Measurements from ENCODE around the gene CD24. TPM values are rescaled to one million over a fixed set of nuclear protein-coding genes. Genes with fewer than 3 reads are reported as not detected.
"Not testable (repeated sequence)": the region's sequence is repeated elsewhere in the genome, so short reads cannot be mapped to it uniquely, and the experiment has no call there.

The CD24 gene
- total RNA-seq, 2 experiments from 2014 or later, result 0.30 TPM; not detected in 1

DNA sequence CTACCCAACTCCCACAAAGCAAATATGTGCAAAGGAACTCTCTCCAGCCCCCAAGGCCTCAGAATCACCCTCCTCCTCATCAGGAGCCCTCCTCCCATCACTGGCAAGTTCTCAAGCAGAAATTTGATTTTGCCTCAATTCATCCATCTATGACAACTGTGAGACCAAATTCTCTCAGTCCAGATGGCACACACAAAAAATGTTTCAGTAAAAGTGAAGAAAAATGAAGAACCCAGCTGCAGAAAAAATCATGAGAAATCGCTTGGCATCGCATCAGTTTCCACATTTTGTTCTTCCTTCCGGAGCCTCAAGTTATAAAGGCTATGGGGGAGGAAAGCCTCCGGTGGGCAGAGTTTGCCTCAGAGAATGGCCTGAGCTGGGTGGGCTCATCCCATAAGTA, 6.4 kb upstream of the CD24 start:
- H3K4me1 Mint-ChIP-seq (ENCODE audit: low read depth), result no peaks in the 10 kb centered on the region
- no peak overlapping the region for H3K27ac Mint-ChIP-seq
- no peaks in the 10 kb centered on the region for H3K9me3 Mint-ChIP-seq
- DNase-seq, result no peak
- H3K27me3 Mint-ChIP-seq (ENCODE audit: low read depth), result peaks cover 33% of the 10 kb centered on the region
- H3K4me3 Mint-ChIP-seq, result no peak overlapping the region
- no peaks in the 10 kb centered on the region for H3K36me3 Mint-ChIP-seq (ENCODE audit: low read depth)
- CTCF ChIA-PET, result interaction anchor here (0.6 to 1.4 kb wide), 4 partner anchors 373 to 641 kb away, joined by 3 to 4 read pairs (median 3); no protein-coding TSS in a partner anchor
- intact Hi-C loops (cut with micrococcal nuclease), result no loop called here

DNA sequence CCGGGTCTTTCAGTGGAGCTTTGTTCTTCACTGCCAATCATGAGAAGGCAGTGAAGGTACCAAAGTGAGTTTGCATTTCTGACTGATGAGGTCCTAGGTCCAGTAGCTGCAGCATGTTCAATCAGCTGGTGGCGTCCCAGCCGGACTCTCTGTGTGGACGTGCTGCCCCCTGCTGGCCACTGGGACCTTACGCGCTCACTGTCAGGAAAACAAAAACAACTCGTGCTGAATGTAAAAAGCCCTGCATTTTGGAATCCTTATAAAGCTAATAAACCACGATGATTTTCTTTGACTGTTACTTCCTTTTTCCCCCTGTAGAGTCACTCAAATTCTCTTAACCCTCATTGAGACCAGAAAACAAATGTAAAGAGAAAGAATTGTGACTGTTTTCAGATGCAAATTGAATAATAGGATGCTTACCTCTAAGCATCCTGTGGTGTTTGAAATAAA, 4.9 kb upstream of the CD24 start:
- CTCF ChIA-PET, result interaction anchor here (0.6 to 1.5 kb wide), 34 partner anchors 11 to 706 kb away, joined by 3 to 9 read pairs (median 4); no protein-coding TSS in a partner anchor

DNA sequence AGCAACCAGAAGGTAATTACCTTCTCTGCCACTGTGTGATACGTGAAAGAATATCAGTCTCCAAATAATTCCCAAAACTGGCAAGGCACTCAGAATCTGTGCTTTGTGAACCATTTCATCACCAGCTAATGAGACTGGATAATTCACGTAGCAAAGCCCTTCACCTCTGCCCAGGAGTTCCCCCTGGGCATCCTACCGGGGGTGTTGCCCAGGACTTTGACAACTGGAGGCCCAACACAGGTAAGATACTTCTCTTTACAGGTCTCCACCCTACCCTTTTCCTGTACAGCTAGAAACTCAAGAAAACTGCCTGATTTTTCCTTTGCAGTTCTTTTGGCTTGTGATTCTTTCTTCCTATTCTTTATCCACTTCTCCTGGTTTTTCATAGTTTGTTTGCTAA, 2.7 kb upstream of the CD24 start:
- Mint-ChIP-seq H3K27ac (no peak overlapping the region), H3K4me3 (no peak overlapping the region), H3K36me3 (ENCODE audit: low read depth) (no peaks in the 10 kb centered on the region), H3K27me3 (ENCODE audit: low read depth) (peaks cover 44% of the 10 kb centered on the region), H3K4me1 (ENCODE audit: low read depth) (peaks cover 8% of the 10 kb centered on the region), H3K9me3 (no peaks in the 10 kb centered on the region)
- CTCF ChIA-PET, result interaction anchor here (0.6 to 1.2 kb wide), 3 partner anchors 20 to 530 kb away, joined by 3 read pairs; no protein-coding TSS in a partner anchor
- DNase-seq, result no peak
- intact Hi-C loops (cut with micrococcal nuclease), result loop anchor here (10.0 kb wide), 1 partner anchor 612 kb away; the partner anchor contains the start of gene CRYBG1

More for the DNA sequence above, 4.9 kb upstream of the CD24 start:
- Mint-ChIP-seq H3K9me3 (no peaks in the 10 kb centered on the region), H3K36me3 (ENCODE audit: low read depth) (no peaks in the 10 kb centered on the region), H3K4me3 (no peak overlapping the region), H3K27ac (no peak overlapping the region), H3K27me3 (ENCODE audit: low read depth) (peaks cover 33% of the 10 kb centered on the region), H3K4me1 (ENCODE audit: low read depth) (no peaks in the 10 kb centered on the region)
- intact Hi-C loops (cut with micrococcal nuclease), result loop anchor here (1.0 to 10.0 kb wide), 6 partner anchors 371 to 644 kb away; partner anchors contain the start of gene CRYBG1
- DNase-seq, result peak; percentile 87

DNA sequence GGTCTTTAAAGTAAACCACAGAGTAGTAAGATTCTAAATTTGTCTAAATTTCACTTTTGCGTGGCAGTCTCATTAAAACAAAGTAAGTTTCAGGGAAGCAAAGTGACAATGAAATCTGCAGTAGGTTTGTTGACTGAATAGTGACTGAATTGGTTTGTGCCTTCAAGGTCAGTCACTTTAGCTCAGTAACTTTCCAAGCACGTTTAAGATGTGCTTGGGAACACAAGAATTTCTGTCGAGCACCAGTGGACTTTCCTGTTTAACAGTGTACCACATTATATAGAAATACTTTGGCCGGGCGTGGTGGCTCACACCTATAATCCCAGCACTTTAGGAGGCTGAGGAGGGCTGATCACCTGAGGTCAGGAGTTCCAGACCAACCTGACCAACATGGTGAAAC, 1.7 kb upstream of the CD24 start:
- CTCF ChIA-PET, result interaction anchor here (0.7 to 1.2 kb wide), 3 partner anchors 21 to 529 kb away, joined by 3 to 4 read pairs (median 3); no protein-coding TSS in a partner anchor
- peaks cover 48% of the 10 kb centered on the region for H3K27me3 Mint-ChIP-seq (ENCODE audit: low read depth)
- no peak overlapping the region for H3K27ac Mint-ChIP-seq
- H3K4me1 Mint-ChIP-seq (ENCODE audit: low read depth), result peaks cover 8% of the 10 kb centered on the region
- DNase-seq, result no peak
- no peaks in the 10 kb centered on the region for H3K36me3 Mint-ChIP-seq (ENCODE audit: low read depth)
- intact Hi-C loops (cut with micrococcal nuclease), result loop anchor here (10.0 kb wide), 1 partner anchor 611 kb away; the partner anchor contains the start of gene CRYBG1
- no peaks in the 10 kb centered on the region for H3K9me3 Mint-ChIP-seq
- no peak overlapping the region for H3K4me3 Mint-ChIP-seq

DNA sequence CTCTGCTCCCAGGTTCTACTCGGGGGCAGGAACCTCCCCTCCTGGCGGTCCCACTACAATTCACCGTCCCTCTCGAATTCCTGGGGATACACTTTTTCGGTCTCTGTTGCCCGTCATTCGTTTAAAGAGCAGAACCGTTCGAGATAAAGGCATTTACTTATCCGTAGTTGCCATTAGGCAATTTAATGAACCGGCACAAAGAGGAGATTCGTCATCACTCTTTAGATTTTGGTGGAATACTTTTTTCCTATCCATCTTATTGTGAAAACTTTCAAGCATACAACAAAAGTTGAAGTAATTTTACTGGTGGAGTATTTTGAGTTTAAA, 1.2 kb upstream of the CD24 start:
- Mint-ChIP-seq H3K4me1 (ENCODE audit: low read depth) (peaks cover 8% of the 10 kb centered on the region), H3K36me3 (ENCODE audit: low read depth) (no peaks in the 10 kb centered on the region), H3K4me3 (no peak overlapping the region), H3K27me3 (ENCODE audit: low read depth) (peaks cover 46% of the 10 kb centered on the region), H3K9me3 (no peaks in the 10 kb centered on the region), H3K27ac (no peak overlapping the region)
- intact Hi-C loops (cut with micrococcal nuclease), result loop anchor here (10.0 kb wide), 1 partner anchor 611 kb away; the partner anchor contains the start of gene CRYBG1
- CTCF ChIA-PET, result no interaction called here
- DNase-seq, result no peak

DNA sequence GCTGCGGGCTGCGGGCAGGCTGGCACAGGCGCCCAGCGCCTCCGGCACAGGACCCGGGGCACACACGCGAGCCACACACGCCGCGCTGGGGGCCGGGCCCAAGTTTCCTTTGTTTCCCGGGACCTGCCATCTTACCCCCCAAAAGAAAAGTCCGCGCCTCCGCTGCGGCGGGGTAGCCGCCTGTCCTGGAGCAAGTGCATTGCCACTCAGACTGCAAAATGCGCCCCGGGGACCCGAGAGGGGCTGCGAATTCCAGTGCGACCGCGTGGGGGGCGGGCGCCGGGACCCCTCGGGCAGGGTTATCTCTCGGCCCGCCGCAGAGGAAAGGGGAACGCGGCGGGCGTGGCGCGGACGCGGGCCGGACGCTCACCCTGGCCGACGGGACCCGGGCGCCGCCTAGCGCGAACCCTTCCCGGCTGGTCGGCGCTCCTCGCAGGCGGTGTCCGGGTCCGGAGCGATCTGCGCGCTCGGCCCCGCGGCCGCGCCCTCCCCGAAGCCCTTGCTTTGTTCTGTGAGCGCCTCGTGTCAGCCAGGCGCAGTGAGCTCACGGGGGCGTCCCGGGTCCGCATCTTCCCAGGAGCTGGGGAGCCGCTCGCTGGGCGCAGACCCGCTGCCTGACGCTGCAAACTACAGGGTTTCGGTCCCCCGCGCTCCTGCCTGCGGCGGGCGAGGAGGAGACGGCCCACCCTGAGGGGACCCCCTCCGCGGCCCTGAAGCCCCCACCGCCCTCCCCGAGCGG, 639 bp upstream of the CD24 start:
- intact Hi-C loops (cut with micrococcal nuclease), result loop anchor here (10.0 kb wide), 1 partner anchor 610 kb away; the partner anchor contains the start of gene CRYBG1
- H3K27me3 Mint-ChIP-seq (ENCODE audit: low read depth), result peaks cover 46% of the 10 kb centered on the region

DNA sequence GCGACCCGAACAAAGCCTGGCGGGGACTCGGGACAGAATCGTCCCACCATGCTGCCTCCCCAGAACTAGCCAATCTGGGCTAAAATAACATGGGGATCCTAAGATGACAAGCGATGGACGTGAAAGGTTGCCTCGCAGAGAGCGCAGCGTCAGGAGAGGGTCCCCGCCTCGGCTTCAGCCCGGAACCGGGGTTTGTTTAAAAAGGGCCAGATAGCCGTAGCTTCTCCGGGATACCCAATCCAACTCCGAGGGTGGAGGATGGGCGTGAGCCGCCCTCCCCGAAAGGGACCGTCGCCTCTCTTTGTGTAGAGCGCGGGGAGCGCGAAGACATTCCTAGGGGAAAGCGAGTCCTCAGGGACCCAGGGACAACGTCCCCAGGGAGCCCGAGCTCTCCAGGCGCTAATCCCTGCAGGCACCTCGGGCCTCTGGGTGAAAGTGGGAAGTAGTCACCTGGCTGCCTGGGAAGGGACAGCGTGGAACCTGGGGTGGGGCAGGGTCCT, 643 bp downstream of the CD24 start:
- intact Hi-C loops (cut with micrococcal nuclease), result loop anchor here (10.0 kb wide), 1 partner anchor 609 kb away; the partner anchor contains the start of gene CRYBG1
- CTCF ChIA-PET, result no interaction called here
- Mint-ChIP-seq H3K4me1 (ENCODE audit: low read depth) (peaks cover 8% of the 10 kb centered on the region), H3K27ac (no peak overlapping the region), H3K4me3 (peak overlapping the region; percentile 51), H3K9me3 (no peaks in the 10 kb centered on the region), H3K27me3 (ENCODE audit: low read depth) (peaks cover 46% of the 10 kb centered on the region), H3K36me3 (ENCODE audit: low read depth) (no peaks in the 10 kb centered on the region)
- no peak for DNase-seq

More for the DNA sequence above, 639 bp upstream of the CD24 start:
- no peak overlapping the region for H3K27ac Mint-ChIP-seq
- no peaks in the 10 kb centered on the region for H3K9me3 Mint-ChIP-seq
- CTCF ChIA-PET, result no interaction called here
- H3K4me3 Mint-ChIP-seq, result peak overlapping the region; percentile 45
- DNase-seq, result no peak
- no peaks in the 10 kb centered on the region for H3K36me3 Mint-ChIP-seq (ENCODE audit: low read depth)
- peaks cover 8% of the 10 kb centered on the region for H3K4me1 Mint-ChIP-seq (ENCODE audit: low read depth)

DNA sequence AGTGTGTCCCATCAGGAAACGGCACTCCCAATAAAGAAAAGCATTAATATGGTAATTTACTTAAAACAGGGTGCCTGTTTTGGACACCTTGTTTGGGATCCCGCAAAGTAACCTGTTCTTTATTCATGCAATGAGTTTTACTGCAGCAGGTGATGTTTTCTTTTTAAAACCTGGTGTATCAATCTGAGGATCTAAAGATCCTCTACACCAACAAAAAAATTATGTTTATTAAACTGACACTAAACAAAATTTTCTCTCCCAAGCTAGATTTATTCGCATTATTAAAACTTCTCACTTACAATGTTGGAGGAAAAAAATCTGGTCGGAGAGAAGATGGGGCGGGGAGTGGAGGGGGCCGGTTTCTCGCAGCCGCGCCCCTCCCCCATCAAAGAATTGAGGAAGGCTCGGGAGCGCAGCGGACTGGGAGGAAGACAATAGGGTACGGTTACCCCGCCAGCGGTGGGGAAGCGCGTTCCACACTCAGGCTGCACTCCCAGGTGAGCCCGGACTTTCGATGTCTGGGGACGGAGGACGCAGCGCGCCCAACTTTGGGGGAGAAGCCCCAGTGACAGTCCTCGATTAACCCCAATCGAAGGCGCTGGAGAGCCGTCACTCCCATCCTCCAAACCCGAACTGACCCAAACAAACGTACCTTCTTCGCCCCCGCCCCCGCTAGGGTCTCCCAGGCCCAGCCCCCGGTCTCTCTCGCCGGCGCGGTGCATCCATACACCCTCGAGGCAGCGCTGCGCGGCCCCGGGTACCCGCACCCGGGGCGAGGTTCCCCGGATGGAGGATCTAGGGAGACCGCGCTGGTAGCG, 1.3 kb downstream of the CD24 start:
- Mint-ChIP-seq H3K27me3 (ENCODE audit: low read depth) (peaks cover 46% of the 10 kb centered on the region), H3K4me3 (peak overlapping the region; percentile 21), H3K36me3 (ENCODE audit: low read depth) (no peaks in the 10 kb centered on the region), H3K9me3 (no peaks in the 10 kb centered on the region), H3K4me1 (ENCODE audit: low read depth) (peaks cover 8% of the 10 kb centered on the region), H3K27ac (no peak overlapping the region)
- DNase-seq, result no peak
- intact Hi-C loops (cut with micrococcal nuclease), result loop anchor here (10.0 kb wide), 1 partner anchor 608 kb away; the partner anchor contains the start of gene CRYBG1
- CTCF ChIA-PET, result no interaction called here

DNA sequence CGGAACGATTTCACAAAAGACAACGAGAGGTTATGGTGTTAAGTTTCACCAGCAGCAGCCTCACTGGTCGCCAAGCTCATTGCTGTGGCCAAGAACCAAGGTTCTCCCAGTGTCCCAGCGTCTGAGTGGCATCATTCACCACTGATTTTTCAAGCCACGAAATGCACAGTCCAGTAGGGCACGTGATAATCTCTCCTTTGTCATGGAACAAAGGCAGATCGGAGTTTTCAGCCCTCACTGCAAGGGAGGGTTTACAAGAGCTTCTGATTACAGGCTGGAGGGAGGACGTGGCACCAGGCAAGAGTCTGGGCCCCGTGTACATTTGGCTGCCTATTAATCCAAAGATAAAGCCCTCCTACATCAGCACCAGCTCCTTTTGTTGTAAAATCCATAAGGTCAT, 2.0 kb downstream of the CD24 start:
- H3K9me3 Mint-ChIP-seq, result no peaks in the 10 kb centered on the region
- H3K4me1 Mint-ChIP-seq (ENCODE audit: low read depth), result peaks cover 8% of the 10 kb centered on the region
- DNase-seq, result no peak
- H3K4me3 Mint-ChIP-seq, result no peak overlapping the region
- intact Hi-C loops (cut with micrococcal nuclease), result loop anchor here (10.0 kb wide), 1 partner anchor 608 kb away; the partner anchor contains the start of gene CRYBG1
- no peak overlapping the region for H3K27ac Mint-ChIP-seq
- CTCF ChIA-PET, result no interaction called here
- no peaks in the 10 kb centered on the region for H3K36me3 Mint-ChIP-seq (ENCODE audit: low read depth)
- H3K27me3 Mint-ChIP-seq (ENCODE audit: low read depth), result peaks cover 43% of the 10 kb centered on the region

DNA sequence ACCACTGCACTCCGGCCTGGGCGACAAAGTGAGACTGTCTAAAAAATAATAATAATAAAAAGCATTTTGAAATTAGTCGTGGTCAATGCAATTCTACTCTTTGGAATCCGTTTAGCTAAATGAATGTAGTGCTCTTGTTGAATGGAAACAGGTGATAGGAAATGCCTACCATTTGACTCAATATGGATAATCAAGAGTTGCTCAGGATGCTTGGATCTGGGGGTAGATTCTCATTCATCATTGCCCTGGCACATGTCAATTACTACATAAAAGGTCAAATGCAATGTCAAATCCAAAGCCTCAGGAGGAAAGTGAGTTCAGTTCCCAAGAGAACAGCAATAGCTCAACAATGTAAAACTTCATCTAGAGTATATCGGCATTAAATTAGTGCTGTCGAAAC, 3.8 kb downstream of the CD24 start:
- CTCF ChIA-PET, H3K4me3 Mint-ChIP-seq, H3K27ac Mint-ChIP-seq: not testable (repeated sequence)

DNA sequence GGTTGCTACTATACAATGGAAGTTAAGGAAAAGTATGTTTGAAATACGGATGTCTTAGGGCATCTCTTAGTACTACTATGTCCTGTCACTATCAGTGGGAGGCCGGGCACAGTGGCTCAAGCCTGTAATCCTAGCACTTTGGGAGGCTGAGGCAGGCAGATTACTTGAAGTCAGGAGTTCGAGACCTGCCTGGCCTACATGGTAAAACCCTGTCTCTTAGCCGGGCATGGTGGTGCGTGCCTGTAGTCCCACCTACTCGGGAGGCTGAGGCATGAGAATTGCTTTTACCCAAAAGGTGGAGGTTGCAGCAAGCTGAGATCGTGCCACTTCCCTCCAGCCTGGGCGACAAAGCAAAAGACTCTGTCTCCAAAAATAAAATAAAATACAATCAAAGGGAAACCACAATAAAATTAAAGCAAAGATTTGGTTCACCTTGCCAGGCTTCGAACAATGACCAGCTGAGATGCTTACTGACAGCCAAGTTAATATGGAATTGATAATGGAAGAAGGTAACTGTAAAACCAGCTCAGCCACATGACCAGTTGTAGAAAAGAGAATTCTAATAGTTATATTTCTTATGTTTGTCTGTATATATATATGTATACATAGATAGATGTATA, 6.5 kb downstream of the CD24 start:
- H3K36me3 Mint-ChIP-seq (ENCODE audit: low read depth), result no peaks in the 10 kb centered on the region
- CTCF ChIA-PET, result interaction anchor here (0.6 to 1.0 kb wide), 2 partner anchors 11 to 28 kb away, joined by 3 to 5 read pairs; no protein-coding TSS in a partner anchor
- no peaks in the 10 kb centered on the region for H3K9me3 Mint-ChIP-seq
- intact Hi-C loops (cut with micrococcal nuclease), result no loop called here
- no peak for DNase-seq
- H3K4me3 Mint-ChIP-seq, result no peak overlapping the region
- peaks cover 26% of the 10 kb centered on the region for H3K27me3 Mint-ChIP-seq (ENCODE audit: low read depth)
- H3K27ac Mint-ChIP-seq, result no peak overlapping the region
- H3K4me1 Mint-ChIP-seq (ENCODE audit: low read depth), result no peaks in the 10 kb centered on the region

More for the DNA sequence above, 3.8 kb downstream of the CD24 start:
- peaks cover 30% of the 10 kb centered on the region for H3K27me3 Mint-ChIP-seq (ENCODE audit: low read depth)
- intact Hi-C loops (cut with micrococcal nuclease), result loop anchor here (10.0 kb wide), 1 partner anchor 606 kb away; the partner anchor contains the start of gene CRYBG1
- H3K36me3 Mint-ChIP-seq (ENCODE audit: low read depth); H3K9me3 Mint-ChIP-seq; DNase-seq; H3K4me1 Mint-ChIP-seq (ENCODE audit: low read depth): not testable (repeated sequence)

Data from activated naive CD4-positive, alpha-beta T cell treated with anti-CD3 and anti-CD28 coated beads for 36 hours (primary cell).